Measurements from ENCODE around the gene RFC4. TPM values are rescaled to one million over a fixed set of nuclear protein-coding genes. Genes with fewer than 3 reads are reported as not detected.
A peak's percentile ranks its signal among the peaks of the same experiment; 100 is the strongest.

Gene RFC4
- total and polyA plus RNA-seq, 4 experiments from 2014 or later: 18.4 to 24.6 (median 20.2) TPM

GRCh38 chr3:186783058-186783730, 23.1 kb downstream of the RFC4 start, which contains the start of gene EIF4A2:
EIF4A2 (plus strand) TSS chr3:186783577; CDS start chr3:186783611, 34 bp downstream.
- Histone ChIP-seq H3K27ac (ENCODE audit: low read depth, low read length) (peak within 1 kb of the TSS; percentile 98), H3K4me3 (ENCODE audit: low read length in 2 of 2) (peak within 1 kb of the TSS; percentile 86 to 97), H3K27me3 (ENCODE audit: insufficient read depth, low read length) (no peaks in the 10 kb centered on the region), H3K36me3 (ENCODE audit: insufficient read depth, low read length) (peaks cover 41% of the 10 kb centered on the region), H3K4me1 (ENCODE audit: insufficient read depth, low read length) (peaks cover 38% of the 10 kb centered on the region), H3K9me3 (ENCODE audit: control insufficient read depth in 1 of 2, low read length in 2 of 2) (no peaks in the 10 kb centered on the region)
- peak within 1 kb of the TSS; percentile 97 to 100 (median 100) for H3K27ac Mint-ChIP-seq
- peaks cover 45 to 56% of the 10 kb centered on the region in 2 donors for H3K36me3 Mint-ChIP-seq
- peak within 1 kb of the TSS; percentile 95 to 100 (median 100) for H3K4me3 Mint-ChIP-seq
- ChIA-PET POLR2A (ENCODE audit: partially characterized antibody) (interaction anchor here (0.6 to 5.9 kb wide), 52 partner anchors 9 to 1226 kb away, joined by 3 to 311 read pairs (median 5); partner anchors contain the start of genes DNAJB11, RFC4, RPL39L and RTP4), CTCF (ENCODE audit: partially characterized antibody) (interaction anchor here (0.8 to 3.4 kb wide), 8 partner anchors 11 to 213 kb away, joined by 3 to 14 read pairs (median 6); partner anchors contain the start of genes AHSG, DNAJB11 and RFC4)
- intact Hi-C loops (cut with micrococcal nuclease): loop anchor here (1.0 to 5.0 kb wide), 7 partner anchors 11 to 844 kb away; partner anchors contain the start of genes DNAJB11, RFC4 and TRA2B
- DNase-seq: peak; percentile 91 to 93 (median 93)
- H3K27me3 Mint-ChIP-seq: peaks cover 0 to 1% of the 10 kb centered on the region in 2 donors
- peaks cover 0 to 28% (median 0%) of the 10 kb centered on the region in 8 donors for H3K9me3 Mint-ChIP-seq
- peaks cover 39 to 63% (median 46%) of the 10 kb centered on the region in 4 donors for H3K4me1 Mint-ChIP-seq

DNA sequence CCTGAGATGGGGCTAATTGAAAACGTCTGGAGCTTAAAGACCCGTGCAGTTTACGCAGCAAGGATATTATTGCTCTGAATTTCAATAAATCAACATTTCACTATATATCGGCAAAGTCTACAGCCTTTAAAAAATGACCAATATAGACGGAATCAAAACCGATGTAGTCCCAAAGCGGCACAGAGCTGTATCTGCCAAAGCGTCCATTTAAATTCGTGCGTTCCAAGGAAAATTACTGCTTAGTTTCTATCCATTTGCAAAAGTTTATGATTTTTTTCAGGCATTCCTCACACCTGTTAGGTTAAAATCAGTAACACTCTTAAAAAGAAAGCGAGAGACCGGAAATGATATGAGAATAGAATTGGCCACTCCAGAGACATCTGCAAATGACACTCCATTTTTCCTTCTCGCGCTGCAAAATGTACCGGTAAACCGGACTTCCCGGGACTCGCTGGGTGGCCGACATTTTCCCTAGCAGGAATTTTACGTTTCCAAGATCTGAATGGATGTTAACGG, 23.7 kb downstream of the RFC4 start:
- CTCF ChIA-PET (ENCODE audit: partially characterized antibody): interaction anchor here (1.1 to 3.4 kb wide), 4 partner anchors 10 to 168 kb away, joined by 4 to 14 read pairs (median 14); partner anchors contain the start of gene AHSG
- peaks cover 33 to 57% (median 40%) of the 10 kb centered on the region in 4 donors for H3K4me1 Mint-ChIP-seq
- H3K4me3 Mint-ChIP-seq: peak overlapping the region; percentile 95 to 100 (median 100)
- peak overlapping the region; percentile 98 for H3K27ac ChIP-seq (ENCODE audit: low read depth, low read length)
- H3K36me3 Mint-ChIP-seq: peaks cover 40 to 50% of the 10 kb centered on the region in 2 donors
- peaks cover 32% of the 10 kb centered on the region for H3K4me1 ChIP-seq (ENCODE audit: insufficient read depth, low read length)
- H3K27me3 ChIP-seq (ENCODE audit: insufficient read depth, low read length): no peaks in the 10 kb centered on the region
- peaks cover 0 to 1% of the 10 kb centered on the region in 2 donors for H3K27me3 Mint-ChIP-seq
- H3K27ac Mint-ChIP-seq: peak overlapping the region; percentile 97 to 100 (median 100)
- intact Hi-C loops (cut with micrococcal nuclease): loop anchor here (1.0 to 5.0 kb wide), 7 partner anchors 10 to 844 kb away; partner anchors contain the start of genes DNAJB11, RFC4 and TRA2B
- peaks cover 35% of the 10 kb centered on the region for H3K36me3 ChIP-seq (ENCODE audit: insufficient read depth, low read length)
- H3K9me3 ChIP-seq (ENCODE audit: control insufficient read depth in 1 of 2, low read length in 2 of 2): no peaks in the 10 kb centered on the region
- peaks cover 0 to 24% (median 0%) of the 10 kb centered on the region in 8 donors for H3K9me3 Mint-ChIP-seq
- POLR2A ChIA-PET (ENCODE audit: partially characterized antibody): interaction anchor here (0.6 to 5.9 kb wide), 46 partner anchors 10 to 1225 kb away, joined by 3 to 311 read pairs (median 7); partner anchors contain the start of genes DNAJB11, RFC4, RPL39L and RTP4
- DNase-seq: no peak
- H3K4me3 ChIP-seq (ENCODE audit: low read length in 2 of 2): peak overlapping the region; percentile 86 to 97

- no peak for DNase-seq
- H3K4me1 ChIP-seq (ENCODE audit: insufficient read depth, low read length): no peaks in the 10 kb centered on the region
- ChIA-PET POLR2A (ENCODE audit: partially characterized antibody) (interaction anchor here (1.4 kb wide), 1 partner anchor 8 kb away, joined by 3 read pairs; no protein-coding TSS in a partner anchor), CTCF (ENCODE audit: partially characterized antibody) (no interaction called here)
- peaks cover 0 to 16% (median 0%) of the 10 kb centered on the region in 8 donors for H3K9me3 Mint-ChIP-seq
- no peak overlapping the region for H3K27ac ChIP-seq (ENCODE audit: low read depth, low read length)
- H3K27ac Mint-ChIP-seq: no peak overlapping the region
- H3K36me3 ChIP-seq (ENCODE audit: insufficient read depth, low read length): peaks cover 1% of the 10 kb centered on the region
- no peaks in the 10 kb centered on the region for H3K27me3 ChIP-seq (ENCODE audit: insufficient read depth, low read length)
- H3K4me1 Mint-ChIP-seq: peaks cover 4 to 23% (median 11%) of the 10 kb centered on the region in 4 donors
- peaks cover 8 to 16% of the 10 kb centered on the region in 2 donors for H3K36me3 Mint-ChIP-seq
- intact Hi-C loops (cut with micrococcal nuclease): no loop called here
- H3K9me3 ChIP-seq (ENCODE audit: control insufficient read depth in 1 of 2, low read length in 2 of 2): no peaks in the 10 kb centered on the region
- no peak overlapping the region for H3K4me3 ChIP-seq (ENCODE audit: low read length in 2 of 2)
- H3K27me3 Mint-ChIP-seq: peaks cover 0 to 1% of the 10 kb centered on the region in 2 donors
- no peak overlapping the region for H3K4me3 Mint-ChIP-seq
These were observed 27.1 kb downstream of the RFC4 start for GRCh38 chr3:186779204-186779603.

DNA sequence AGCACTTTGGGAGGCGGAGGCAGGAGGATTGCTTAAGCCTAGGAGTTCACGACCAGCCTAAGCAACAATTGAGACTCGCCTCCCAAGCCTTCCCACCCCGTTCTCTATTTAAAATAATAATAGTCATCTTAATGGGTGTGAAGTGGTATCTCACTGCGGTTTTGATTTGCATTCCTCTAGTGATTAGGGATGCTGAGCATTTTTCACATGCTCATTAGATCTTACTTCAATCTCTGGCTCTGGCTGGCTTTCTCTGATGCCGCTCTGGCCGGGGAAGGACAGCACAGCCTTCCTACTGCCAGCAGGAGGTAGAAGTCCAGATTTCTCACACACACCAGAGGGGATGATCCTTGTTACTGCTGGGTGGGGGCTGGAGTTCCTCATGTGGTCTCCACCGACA, 30.3 kb downstream of the RFC4 start:
- H3K36me3 ChIP-seq (ENCODE audit: insufficient read depth, low read length): no peaks in the 10 kb centered on the region
- intact Hi-C loops (cut with micrococcal nuclease): no loop called here
- H3K4me1 Mint-ChIP-seq: peaks cover 0 to 18% (median 13%) of the 10 kb centered on the region in 4 donors
- CTCF ChIA-PET (ENCODE audit: partially characterized antibody): no interaction called here
- no peaks in the 10 kb centered on the region for H3K9me3 Mint-ChIP-seq
- no peak for DNase-seq
- no peaks in the 10 kb centered on the region for H3K36me3 Mint-ChIP-seq
- no peaks in the 10 kb centered on the region for H3K27me3 ChIP-seq (ENCODE audit: insufficient read depth, low read length)
- POLR2A ChIA-PET (ENCODE audit: partially characterized antibody): no interaction called here
- no peaks in the 10 kb centered on the region for H3K9me3 ChIP-seq (ENCODE audit: control insufficient read depth in 1 of 2, low read length in 2 of 2)
- H3K27ac ChIP-seq (ENCODE audit: low read depth, low read length): no peak overlapping the region
- no peaks in the 10 kb centered on the region for H3K27me3 Mint-ChIP-seq
- no peak overlapping the region for H3K4me3 ChIP-seq (ENCODE audit: low read length in 2 of 2)
- no peak overlapping the region for H3K4me3 Mint-ChIP-seq
- H3K27ac Mint-ChIP-seq: no peak overlapping the region
- peaks cover 12% of the 10 kb centered on the region for H3K4me1 ChIP-seq (ENCODE audit: insufficient read depth, low read length)

DNA sequence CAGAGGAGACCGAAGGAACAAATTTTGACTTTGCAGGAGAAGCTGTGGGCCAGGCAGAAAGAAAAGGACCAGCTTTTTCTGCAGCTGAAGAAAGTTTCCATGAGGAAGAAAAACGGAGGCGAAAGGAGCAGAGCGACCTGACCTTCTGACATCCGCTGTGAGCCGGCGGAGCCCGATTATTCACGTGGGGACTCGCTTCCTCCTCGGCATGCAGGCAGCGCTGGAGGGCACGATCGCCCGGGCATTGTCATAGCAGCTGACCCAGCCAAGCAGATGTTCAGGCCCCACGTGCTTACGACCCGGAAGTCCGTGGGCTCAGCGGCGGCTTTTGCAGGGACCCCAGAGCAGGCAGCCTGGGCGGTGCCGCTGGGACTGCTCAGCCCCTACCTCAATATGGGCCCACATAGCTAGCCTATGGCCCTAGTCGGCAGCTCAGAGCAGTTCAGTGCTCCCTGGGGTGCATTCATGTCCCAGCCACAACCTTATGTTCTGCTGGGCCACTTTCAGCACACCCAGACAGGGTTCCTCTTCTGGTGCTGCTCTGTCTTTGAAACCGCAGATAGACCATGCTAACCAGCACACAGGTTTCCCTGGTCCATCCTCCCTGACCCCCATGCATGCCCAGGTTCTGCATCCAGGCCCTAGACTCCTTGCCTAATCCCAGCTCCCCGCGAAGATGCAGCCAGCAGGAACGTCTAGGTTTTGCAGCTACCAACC, 33.4 kb downstream of the RFC4 start:
- intact Hi-C loops (cut with micrococcal nuclease): loop anchor here (1.0 to 5.0 kb wide), 2 partner anchors 10 to 34 kb away; partner anchors contain the start of genes EIF4A2 and RFC4
- H3K4me1 Mint-ChIP-seq: peaks cover 0 to 18% (median 13%) of the 10 kb centered on the region in 4 donors
- H3K9me3 Mint-ChIP-seq: no peaks in the 10 kb centered on the region
- Histone ChIP-seq H3K27ac (ENCODE audit: low read depth, low read length) (peak overlapping the region; percentile 61), H3K4me1 (ENCODE audit: insufficient read depth, low read length) (peaks cover 12% of the 10 kb centered on the region), H3K9me3 (ENCODE audit: control insufficient read depth in 1 of 2, low read length in 2 of 2) (no peaks in the 10 kb centered on the region), H3K4me3 (ENCODE audit: low read length in 2 of 2) (peak overlapping the region; percentile 37 to 72), H3K36me3 (ENCODE audit: insufficient read depth, low read length) (no peaks in the 10 kb centered on the region), H3K27me3 (ENCODE audit: insufficient read depth, low read length) (no peaks in the 10 kb centered on the region)
- no peaks in the 10 kb centered on the region for H3K27me3 Mint-ChIP-seq
- peak; percentile 46 to 63 (median 49) for DNase-seq
- no peaks in the 10 kb centered on the region for H3K36me3 Mint-ChIP-seq
- H3K4me3 Mint-ChIP-seq: peak overlapping the region; percentile 88 to 99 (median 96)
- CTCF ChIA-PET (ENCODE audit: partially characterized antibody): interaction anchor here (1.2 to 2.2 kb wide), 5 partner anchors 10 to 157 kb away, joined by 3 to 27 read pairs (median 7); partner anchors contain the start of genes AHSG and EIF4A2
- POLR2A ChIA-PET (ENCODE audit: partially characterized antibody): interaction anchor here (0.8 to 8.5 kb wide), 15 partner anchors 11 to 835 kb away, joined by 3 to 311 read pairs (median 6); partner anchors contain the start of genes DNAJB11, EIF4A2 and TRA2B
- peak overlapping the region; percentile 81 to 95 (median 95) for H3K27ac Mint-ChIP-seq

DNA sequence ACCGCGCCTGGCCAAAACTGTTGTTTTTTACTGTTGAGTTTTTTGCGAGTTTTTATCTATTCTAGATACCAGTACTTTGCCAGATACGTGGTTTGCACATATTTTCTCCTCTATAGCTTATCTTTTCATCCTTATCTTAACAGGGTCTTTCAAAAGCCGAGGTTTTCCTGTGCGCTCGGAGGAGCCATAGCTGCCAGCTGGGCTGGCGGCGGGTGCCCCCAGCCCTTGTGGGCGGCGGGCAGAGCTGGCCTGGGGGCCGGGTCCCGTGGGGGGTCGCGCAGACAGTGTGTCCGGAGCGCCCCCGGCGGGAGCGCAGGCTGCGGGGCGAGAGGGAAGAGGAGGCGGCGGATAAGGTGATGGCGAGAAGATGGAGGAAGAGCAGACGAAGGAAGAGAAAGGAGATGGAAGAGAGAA, 34.0 kb downstream of the RFC4 start:
- ChIA-PET POLR2A (ENCODE audit: partially characterized antibody) (interaction anchor here (0.8 to 8.5 kb wide), 14 partner anchors 11 to 835 kb away, joined by 3 to 311 read pairs (median 6); partner anchors contain the start of genes DNAJB11, EIF4A2 and TRA2B), CTCF (ENCODE audit: partially characterized antibody) (interaction anchor here (1.2 to 2.2 kb wide), 5 partner anchors 11 to 157 kb away, joined by 3 to 27 read pairs (median 7); partner anchors contain the start of genes AHSG and EIF4A2)
- Mint-ChIP-seq H3K9me3 (no peaks in the 10 kb centered on the region), H3K27ac (peak overlapping the region; percentile 81 to 95 (median 95)), H3K27me3 (no peaks in the 10 kb centered on the region), H3K4me3 (peak overlapping the region; percentile 88 to 99 (median 96)), H3K4me1 (peaks cover 0 to 18% (median 13%) of the 10 kb centered on the region in 4 donors), H3K36me3 (no peaks in the 10 kb centered on the region)
- H3K27ac ChIP-seq (ENCODE audit: low read depth, low read length): peak overlapping the region; percentile 61
- H3K4me1 ChIP-seq (ENCODE audit: insufficient read depth, low read length): peaks cover 12% of the 10 kb centered on the region
- intact Hi-C loops (cut with micrococcal nuclease): loop anchor here (1.0 to 5.0 kb wide), 2 partner anchors 11 to 35 kb away; partner anchors contain the start of genes EIF4A2 and RFC4
- H3K36me3 ChIP-seq (ENCODE audit: insufficient read depth, low read length): no peaks in the 10 kb centered on the region
- peak in 1 of 5 donors; percentile 11 for DNase-seq
- peak overlapping the region; percentile 37 to 72 for H3K4me3 ChIP-seq (ENCODE audit: low read length in 2 of 2)
- no peaks in the 10 kb centered on the region for H3K9me3 ChIP-seq (ENCODE audit: control insufficient read depth in 1 of 2, low read length in 2 of 2)
- no peaks in the 10 kb centered on the region for H3K27me3 ChIP-seq (ENCODE audit: insufficient read depth, low read length)
